ENCODE data around the gene DMC1. TPM values are rescaled to one million over a fixed set of nuclear protein-coding genes. Genes with fewer than 3 reads are reported as not detected.

Gene DMC1
- total RNA-seq, 1 experiment from 2014 or later: 6.8 TPM

GRCh38 chr22:38554281-38554680 lies 15.7 kb downstream of the DMC1 start:
- no peak overlapping the region for H3K27ac ChIP-seq (ENCODE audit: insufficient read length, low read depth, low read length)
- H3K9me3 ChIP-seq (ENCODE audit: control insufficient read depth, low read depth, low read length): no peaks in the 10 kb centered on the region
- TF ChIP-seq, protein P1, sequence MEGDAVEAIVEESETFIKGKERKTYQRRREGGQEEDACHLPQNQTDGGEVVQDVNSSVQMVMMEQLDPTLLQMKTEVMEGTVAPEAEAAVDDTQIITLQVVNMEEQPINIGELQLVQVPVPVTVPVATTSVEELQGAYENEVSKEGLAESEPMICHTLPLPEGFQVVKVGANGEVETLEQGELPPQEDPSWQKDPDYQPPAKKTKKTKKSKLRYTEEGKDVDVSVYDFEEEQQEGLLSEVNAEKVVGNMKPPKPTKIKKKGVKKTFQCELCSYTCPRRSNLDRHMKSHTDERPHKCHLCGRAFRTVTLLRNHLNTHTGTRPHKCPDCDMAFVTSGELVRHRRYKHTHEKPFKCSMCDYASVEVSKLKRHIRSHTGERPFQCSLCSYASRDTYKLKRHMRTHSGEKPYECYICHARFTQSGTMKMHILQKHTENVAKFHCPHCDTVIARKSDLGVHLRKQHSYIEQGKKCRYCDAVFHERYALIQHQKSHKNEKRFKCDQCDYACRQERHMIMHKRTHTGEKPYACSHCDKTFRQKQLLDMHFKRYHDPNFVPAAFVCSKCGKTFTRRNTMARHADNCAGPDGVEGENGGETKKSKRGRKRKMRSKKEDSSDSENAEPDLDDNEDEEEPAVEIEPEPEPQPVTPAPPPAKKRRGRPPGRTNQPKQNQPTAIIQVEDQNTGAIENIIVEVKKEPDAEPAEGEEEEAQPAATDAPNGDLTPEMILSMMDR (conservative IDR thresholded peaks at IDR 0.05): no peak
- Mint-ChIP-seq H3K4me1 (no peaks in the 10 kb centered on the region), H3K27me3 (ENCODE audit: low read depth) (no peaks in the 10 kb centered on the region), H3K4me3 (no peak overlapping the region), H3K9me3 (no peaks in the 10 kb centered on the region), H3K36me3 (ENCODE audit: insufficient read depth in 1 of 3, low read depth in 3 of 3) (peaks cover 1 to 9% (median 6%) of the 10 kb centered on the region in 3 experiments; a peak in 5 of 7 replicates), H3K27ac (no peak overlapping the region)
- H3K9ac ChIP-seq (ENCODE audit: extremely low read depth, insufficient read length, low read length): no peak overlapping the region
- no peak overlapping the region for H3K4ac ChIP-seq (ENCODE audit: low read depth, low read length)
- H3K27me3 ChIP-seq (ENCODE audit: insufficient read depth, low read length): no peaks in the 10 kb centered on the region
- no peaks in the 10 kb centered on the region for H3K79me1 ChIP-seq (ENCODE audit: insufficient read depth, low read depth, low read length, poor library complexity, severe bottlenecking)
- no peak overlapping the region for H2BK12ac ChIP-seq (ENCODE audit: insufficient read length, low read depth, low read length)
- H4K8ac ChIP-seq (replicated peaks; ENCODE audit: insufficient read length, low read depth, low read length): no peak overlapping the region
- no peak overlapping the region for H3K23ac ChIP-seq (ENCODE audit: insufficient read length, low read depth, low read length)
- no peaks in the 10 kb centered on the region for H3K79me2 ChIP-seq (ENCODE audit: insufficient read depth, low read length)
- no peak overlapping the region for H4K5ac ChIP-seq (ENCODE audit: insufficient read length, low read depth, low read length)
- no peak overlapping the region for H3T11ph ChIP-seq (ENCODE audit: low read length)
- H4K91ac ChIP-seq (ENCODE audit: insufficient read length, low read depth, low read length): no peak overlapping the region
- no peak overlapping the region for H2BK15ac ChIP-seq (ENCODE audit: low read depth, low read length)
- H2AFZ ChIP-seq (ENCODE audit: low read length): no peak overlapping the region
- H3K56ac ChIP-seq (ENCODE audit: insufficient read length, low read depth, low read length): no peak overlapping the region
- no peak overlapping the region for H2BK20ac ChIP-seq (ENCODE audit: low read depth, low read length, poor library complexity, severe bottlenecking)
- H3K18ac ChIP-seq (ENCODE audit: insufficient read length, low read depth, low read length): no peak overlapping the region
- no peak overlapping the region for H2BK5ac ChIP-seq (ENCODE audit: insufficient read length, low read length)
- no peak overlapping the region for H3K14ac ChIP-seq (ENCODE audit: insufficient read depth, low read length)
- no peak overlapping the region for H3K4me2 ChIP-seq (ENCODE audit: insufficient read depth, insufficient read length, low read length)
- no CpG with 5 or more reads among the region's 3 CpGs for WGBS (ENCODE audit: extremely low coverage, insufficient read length, low lambda C conversion rate)
- no peak for DNase-seq
- no peaks in the 10 kb centered on the region for H4K20me1 ChIP-seq (ENCODE audit: control insufficient read depth, insufficient read depth, insufficient read length)
- H2AK5ac ChIP-seq (ENCODE audit: insufficient read length, low read length): no peak overlapping the region
- H3K23me2 ChIP-seq (ENCODE audit: insufficient read length, low read depth, low read length, poor library complexity, severe bottlenecking): no peaks in the 10 kb centered on the region
- H3K4me1 ChIP-seq (ENCODE audit: insufficient read depth, low read length): no peaks in the 10 kb centered on the region
- no peak overlapping the region for H2BK120ac ChIP-seq (ENCODE audit: low read depth, low read length, poor library complexity, severe bottlenecking)
